B cell (primary cell): ENCODE measurements around the gene SPA17. TPM values are rescaled to one million over a fixed set of nuclear protein-coding genes. Genes with fewer than 3 reads are reported as not detected.

Experiments used
- ATAC-seq: fragments of 200-7000 bp; cut with Tn5 transposase; one replicate; pipeline ENCODE4 v1.10.0; 2021; ENCODE audit warnings: low read depth, mild to moderate bottlenecking, moderate number of reproducible peaks, moderate library complexity
- CTCF ChIA-PET: fragments of 350-600 bp; sonication (Branson Sonifier 250); formaldehyde crosslinking; loops from one replicate; lab custom pipeline; 2021; ENCODE audit warnings: antibody characterized with exemption, inconsistent platforms; lab: Charles Lee
- POLR2A ChIA-PET: fragments of 350-600 bp; sonication (Branson Sonifier 250); formaldehyde crosslinking; loops from one replicate; lab custom pipeline; 2021; ENCODE audit warnings: antibody characterized with exemption; lab: Charles Lee
- DNase-seq: peaks from one replicate; pipeline ENCODE4 v3.0.0; 2013
- H2AFZ ChIP-seq: 2 replicates; pipeline ENCODE4 v1.6.1; 2012; ENCODE audit warnings: mild to moderate bottlenecking, low read depth, low read length; ENCODE audit not compliant: insufficient read depth, poor library complexity, severe bottlenecking
- H3K27ac ChIP-seq, 2 donors: 1 replicate in 1 of 2; 2 replicates in 1 of 2; pipeline ENCODE4 v1.5.1; 2012 to 2013; ENCODE audit warnings: low read length in 2 of 2, mild to moderate bottlenecking in 2 of 2, moderate library complexity in 1 of 2
- H3K27me3 ChIP-seq, 4 experiments: fragments of 200-600 bp in 1 of 4; sonication (generic) in 1 of 4; replicated peaks in 1 of 4; 1 replicate in 2 of 4; 2 replicates in 2 of 4; pipeline versions ENCODE4 v1.6.1 to v1.7.0; 2013 to 2016; ENCODE audit warnings: low read length in 3 of 4, mild to moderate bottlenecking in 2 of 4, mixed read lengths in 1 of 4, moderate library complexity in 1 of 4; ENCODE audit not compliant: insufficient read depth in 4 of 4, control insufficient read depth in 3 of 4; ENCODE audit errors: control extremely low read depth in 1 of 4
- H3K36me3 ChIP-seq, 2 experiments: replicated peaks in 1 of 2; 1 replicate in 1 of 2; 2 replicates in 1 of 2; pipeline versions ENCODE4 v1.6.1 to v1.7.1; 2013; ENCODE audit warnings: low read length in 1 of 2; ENCODE audit not compliant: insufficient read depth in 2 of 2, control insufficient read depth in 1 of 2; ENCODE audit errors: control extremely low read depth in 1 of 2, extremely low read depth in 1 of 2
- H3K4me1 ChIP-seq, 2 donors: fragments of 200-600 bp in 1 of 2; sonication (generic) in 1 of 2; 1 replicate in 1 of 2; 2 replicates in 1 of 2; pipeline versions ENCODE4 v1.5.1 to v1.6.1; 2013 to 2017; ENCODE audit warnings: low read length in 2 of 2; ENCODE audit not compliant: control insufficient read depth in 2 of 2, insufficient read depth in 2 of 2
- H3K4me2 ChIP-seq: replicated peaks from 2 replicates; pipeline ENCODE3; 2012; ENCODE audit warnings: mild to moderate bottlenecking, low read depth, low read length; ENCODE audit not compliant: poor library complexity, severe bottlenecking
- H3K4me3 ChIP-seq, 5 experiments: fragments of 200-600 bp in 1 of 5; sonication (generic) in 1 of 5; 1 replicate in 3 of 5; 2 replicates in 2 of 5; pipeline versions ENCODE4 v1.5.1 to v1.7.0; 2011 to 2016; ENCODE audit warnings: low read length in 4 of 5, mild to moderate bottlenecking in 4 of 5, low read depth in 2 of 5, control low read depth in 1 of 5, moderate library complexity in 1 of 5; ENCODE audit not compliant: insufficient read depth in 1 of 5; ENCODE audit errors: control extremely low read depth in 1 of 5, extremely low read depth in 1 of 5
- H3K79me2 ChIP-seq: fragments of 200-600 bp; sonication (generic); one replicate; pipeline ENCODE4 v1.6.0; 2016; ENCODE audit warnings: low read length; ENCODE audit not compliant: control insufficient read depth, insufficient read depth
- H3K9ac ChIP-seq: fragments of 200-600 bp; sonication (generic); 2 replicates; pipeline ENCODE4 v1.6.1; 2017; ENCODE audit warnings: mild to moderate bottlenecking, low read length, moderate library complexity
- H3K9me3 ChIP-seq, 3 donors: one replicate each; pipeline versions ENCODE4 v1.6.1 to v1.7.1; 2013; ENCODE audit warnings: low read length in 2 of 3; ENCODE audit not compliant: control insufficient read depth in 2 of 3, insufficient read depth in 1 of 3; ENCODE audit errors: control extremely low read depth in 1 of 3
- H4K20me1 ChIP-seq: 2 replicates; pipeline ENCODE4 v1.6.0; 2012; ENCODE audit warnings: mild to moderate bottlenecking, low read length; ENCODE audit not compliant: insufficient read depth, control insufficient read depth, poor library complexity, severe bottlenecking
- H3K27ac Mint-ChIP-seq: one replicate; pipeline ENCODE4 v1.8.0; 2021; ENCODE audit warnings: mixed read lengths
- H3K27me3 Mint-ChIP-seq: one replicate; pipeline ENCODE4 v1.8.0; 2021; ENCODE audit warnings: mixed read lengths
- H3K4me1 Mint-ChIP-seq: one replicate; pipeline ENCODE4 v1.8.0; 2021; ENCODE audit warnings: mixed read lengths
- H3K4me3 Mint-ChIP-seq: one replicate; pipeline ENCODE4 v1.8.0; 2021; ENCODE audit warnings: mixed read lengths
- H3K9me3 Mint-ChIP-seq: one replicate; pipeline ENCODE4 v1.8.0; 2022; ENCODE audit warnings: mixed read lengths; ENCODE audit not compliant: insufficient read depth
- EZH2 ChIP-seq: IDR thresholded peaks from 2 replicates; pipeline ENCODE4 v1.6.1; 2012; ENCODE audit warnings: borderline replicate concordance, low read depth, mild to moderate bottlenecking, moderate library complexity, low read length; ENCODE audit not compliant: insufficient read depth, poor library complexity, severe bottlenecking
- WGBS: methylation state at CpG from one replicate; pipeline ENCODE4 v1.1.5; 2013; ENCODE audit warnings: missing lambda C conversion rate; ENCODE audit not compliant: insufficient coverage; 5-methylcytosine and 5-hydroxymethylcytosine counted together
- intact Hi-C: fragments of 100-400 bp; cut with micrococcal nuclease; formaldehyde crosslinking; loops from one replicate; pipeline ENCODE4 v1.10.0; 2022
- polyA plus RNA-seq: library from polyadenylated mRNA; depleted of rRNA; stranded (reverse); fragments of >200 nt; gene quantifications from 2 replicates; pipeline ENCODE4 v1.2.3, GENCODE V29; 2012
- total RNA-seq, 2 donors: library from RNA; stranded (reverse); fragments of 120-200 nt in 1 of 2; gene quantifications; 1 replicate in 1 of 2; 2 replicates in 1 of 2; pipeline versions ENCODE4 v1.2.3 to v1.2.4, GENCODE V29; 2013 to 2022
- TF ChIP-seq, protein P1 (sequence below): fragments of 200-600 bp; IDR thresholded peaks from one replicate; pipeline ENCODE4 v1.8.0; 2022; ENCODE audit warnings: antibody characterized with exemption, mild to moderate bottlenecking

Gene SPA17
- total and polyA plus RNA-seq, 2 donors (not counting 1 experiment from before 2014, with no cell fraction given): 0.21 to 0.76 TPM

DNA sequence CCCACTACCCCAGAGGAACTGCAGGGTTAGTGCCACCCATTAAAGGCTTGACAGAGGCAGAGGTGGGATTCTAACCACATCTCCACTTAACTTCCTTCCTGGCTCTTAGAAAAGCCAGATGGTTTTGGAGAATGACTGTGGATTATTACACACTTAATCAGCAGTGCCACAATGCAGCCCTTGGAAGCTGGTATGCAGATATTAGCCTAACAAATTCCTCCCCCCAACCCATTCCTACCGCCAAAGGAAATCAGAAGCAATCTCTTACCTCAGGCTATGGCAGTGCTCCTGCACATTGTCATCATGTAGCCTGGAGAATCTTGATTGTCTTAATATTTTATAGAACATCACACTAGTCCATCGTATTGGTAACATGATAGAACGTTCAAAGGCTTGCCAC is 42.9 kb downstream of the SPA17 start:
- CTCF ChIA-PET: interaction anchor here (1.4 kb wide), 1 partner anchor 47 kb away, joined by 4 read pairs; no protein-coding TSS in a partner anchor
- H3K9me3 Mint-ChIP-seq: no peaks in the 10 kb centered on the region

DNA sequence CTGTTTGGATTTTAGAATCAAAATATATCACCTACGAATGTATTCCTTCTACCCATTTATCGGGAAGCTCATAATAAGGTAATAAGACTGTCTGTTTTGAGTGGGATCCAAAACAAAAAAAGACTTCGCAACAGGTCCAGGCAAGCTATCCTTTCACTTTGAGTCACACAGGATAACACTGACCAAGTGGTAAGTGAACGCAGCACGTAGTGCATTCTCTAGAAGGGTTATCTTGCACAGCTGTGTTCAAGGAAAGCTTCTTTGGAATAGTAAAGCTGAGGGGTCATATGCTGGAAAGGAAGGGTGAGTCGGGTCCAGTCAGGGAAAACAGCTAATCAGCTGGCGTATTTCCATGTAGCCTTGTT is 43.7 kb downstream of the SPA17 start:
- H3K4me2 ChIP-seq: peak overlapping the region; percentile 69

More for the DNA sequence above, 42.9 kb downstream of the SPA17 start:
- H3K27ac ChIP-seq: no peak overlapping the region
- peaks cover 22% of the 10 kb centered on the region for H3K4me1 Mint-ChIP-seq
- POLR2A ChIA-PET: no interaction called here
- no peaks in the 10 kb centered on the region for H4K20me1 ChIP-seq
- H3K9ac ChIP-seq: no peak overlapping the region
- ATAC-seq (no peak), DNase-seq (no peak)
- peaks cover 71% of the 10 kb centered on the region for H3K27me3 Mint-ChIP-seq
- peaks cover 0 to 52% (median 35%) of the 10 kb centered on the region in 4 experiments for H3K27me3 ChIP-seq
- H3K36me3 ChIP-seq: no peaks in the 10 kb centered on the region
- WGBS: no CpG with 5 or more reads among the region's 3 CpGs
- no peak overlapping the region for H3K4me3 ChIP-seq
- TF ChIP-seq EZH2: no peak
- TF ChIP-seq, protein P1, sequence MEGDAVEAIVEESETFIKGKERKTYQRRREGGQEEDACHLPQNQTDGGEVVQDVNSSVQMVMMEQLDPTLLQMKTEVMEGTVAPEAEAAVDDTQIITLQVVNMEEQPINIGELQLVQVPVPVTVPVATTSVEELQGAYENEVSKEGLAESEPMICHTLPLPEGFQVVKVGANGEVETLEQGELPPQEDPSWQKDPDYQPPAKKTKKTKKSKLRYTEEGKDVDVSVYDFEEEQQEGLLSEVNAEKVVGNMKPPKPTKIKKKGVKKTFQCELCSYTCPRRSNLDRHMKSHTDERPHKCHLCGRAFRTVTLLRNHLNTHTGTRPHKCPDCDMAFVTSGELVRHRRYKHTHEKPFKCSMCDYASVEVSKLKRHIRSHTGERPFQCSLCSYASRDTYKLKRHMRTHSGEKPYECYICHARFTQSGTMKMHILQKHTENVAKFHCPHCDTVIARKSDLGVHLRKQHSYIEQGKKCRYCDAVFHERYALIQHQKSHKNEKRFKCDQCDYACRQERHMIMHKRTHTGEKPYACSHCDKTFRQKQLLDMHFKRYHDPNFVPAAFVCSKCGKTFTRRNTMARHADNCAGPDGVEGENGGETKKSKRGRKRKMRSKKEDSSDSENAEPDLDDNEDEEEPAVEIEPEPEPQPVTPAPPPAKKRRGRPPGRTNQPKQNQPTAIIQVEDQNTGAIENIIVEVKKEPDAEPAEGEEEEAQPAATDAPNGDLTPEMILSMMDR: no peak
- no peak overlapping the region for H2AFZ ChIP-seq
- H3K4me1 ChIP-seq: peaks cover 13 to 20% of the 10 kb centered on the region in 2 donors
- H3K4me3 Mint-ChIP-seq: no peak overlapping the region
- intact Hi-C loops: no loop called here
- no peaks in the 10 kb centered on the region for H3K79me2 ChIP-seq
- H3K9me3 ChIP-seq: no peaks in the 10 kb centered on the region
- H3K4me2 ChIP-seq: no peak overlapping the region
- no peak overlapping the region for H3K27ac Mint-ChIP-seq

More for the DNA sequence above, 43.7 kb downstream of the SPA17 start:
- Mint-ChIP-seq H3K4me3 (peak overlapping the region; percentile 82), H3K27me3 (peaks cover 77% of the 10 kb centered on the region), H3K27ac (no peak overlapping the region), H3K9me3 (no peaks in the 10 kb centered on the region), H3K4me1 (peaks cover 30% of the 10 kb centered on the region)
- Histone ChIP-seq H3K9me3 (no peaks in the 10 kb centered on the region), H3K79me2 (no peaks in the 10 kb centered on the region), H3K4me1 (peaks cover 20 to 29% of the 10 kb centered on the region in 2 donors), H3K4me3 (peak overlapping the region in 1 of 5 experiments; percentile 48), H3K36me3 (no peaks in the 10 kb centered on the region), H3K27me3 (peaks cover 0 to 58% (median 35%) of the 10 kb centered on the region in 4 experiments), H4K20me1 (no peaks in the 10 kb centered on the region), H2AFZ (no peak overlapping the region), H3K9ac (no peak overlapping the region), H3K27ac (no peak overlapping the region)
- CTCF ChIA-PET: interaction anchor here (0.8 to 1.4 kb wide), 3 partner anchors 31 to 48 kb away, joined by 3 to 4 read pairs (median 3); no protein-coding TSS in a partner anchor
- POLR2A ChIA-PET: no interaction called here
- DNase-seq (no peak), ATAC-seq (no peak)
- intact Hi-C loops: no loop called here
- no peak for TF ChIP-seq EZH2
- WGBS: 41% methylated on average over 4 of the region's 7 CpGs
